ENCODE results near the gene KCNH3.

KCNH3 gene

DNA sequence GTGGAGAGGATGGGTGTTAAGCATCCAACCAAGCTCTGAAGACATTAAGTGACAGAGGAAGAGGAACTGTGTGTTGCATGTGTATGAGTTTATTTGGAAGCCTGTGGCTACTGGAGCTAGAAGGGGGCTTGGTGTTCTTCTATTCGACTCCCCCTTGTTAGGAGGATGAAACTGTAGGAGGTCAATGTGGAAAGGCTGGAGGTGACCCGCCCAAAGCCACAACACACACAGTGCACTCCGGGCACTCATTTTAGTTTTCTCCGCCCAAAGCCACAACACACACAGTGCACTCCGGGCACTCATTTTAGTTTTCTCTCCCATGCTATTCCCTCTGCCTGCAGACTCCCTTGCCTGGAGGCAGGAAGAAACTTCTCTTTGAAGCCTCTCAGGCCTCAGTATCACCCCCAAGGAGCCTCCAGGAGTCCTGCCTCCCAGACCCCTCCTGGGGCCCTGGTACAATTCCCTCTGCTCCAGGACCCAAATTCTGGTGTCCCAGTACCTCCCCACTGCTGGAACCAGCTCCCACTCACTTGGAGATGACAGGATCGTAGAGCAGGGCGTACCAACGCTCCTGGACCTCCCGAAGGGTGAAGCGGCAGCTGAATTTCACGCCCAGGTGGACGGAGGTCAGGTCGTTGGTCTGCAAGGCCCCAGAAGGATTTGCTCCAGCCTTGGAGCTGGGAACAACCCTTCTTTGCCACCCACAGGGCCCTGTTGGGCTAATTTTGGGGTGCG is 25.3 kb downstream of the KCNH3 start:
- DNase-seq: no peak

DNA sequence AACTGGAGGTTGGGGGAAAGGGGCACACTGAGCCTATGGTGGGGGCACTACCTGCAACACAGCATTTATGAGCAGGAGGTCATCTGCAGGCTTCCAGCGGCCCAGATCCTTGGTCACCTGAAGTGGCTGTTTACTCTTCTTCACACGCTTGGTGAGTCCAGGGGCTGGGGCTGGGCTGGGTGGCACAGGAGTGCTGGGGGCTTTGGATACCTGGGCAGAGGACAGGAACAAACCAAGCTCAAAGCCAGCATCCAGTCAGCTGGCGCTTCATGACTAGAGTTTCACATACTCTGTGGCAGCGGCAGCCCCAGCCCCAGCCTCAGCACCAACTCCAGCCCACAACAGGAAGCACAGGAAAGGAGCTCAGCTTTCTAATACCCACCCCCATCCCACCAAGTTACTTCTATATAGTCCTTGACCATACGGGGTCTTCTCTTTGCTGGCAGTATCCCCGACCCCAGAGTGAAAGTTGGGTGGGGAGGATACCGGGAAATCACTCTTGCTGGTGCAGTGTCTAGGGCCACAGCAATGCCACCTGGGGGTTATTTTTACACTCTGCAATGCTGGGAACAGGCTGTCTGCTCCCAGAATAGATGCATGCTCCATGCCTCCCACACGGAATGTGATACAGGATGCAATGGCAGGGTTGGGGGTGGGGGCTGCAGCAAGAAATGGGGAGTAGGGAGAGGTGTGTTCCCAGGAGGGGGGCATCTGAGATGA is 26.0 kb downstream of the KCNH3 start:
- DNase-seq: no peak

- DNase-seq: no peak
These were observed 26.8 kb downstream of the KCNH3 start for GRCh38 chr12:49565406-49566265.

DNA sequence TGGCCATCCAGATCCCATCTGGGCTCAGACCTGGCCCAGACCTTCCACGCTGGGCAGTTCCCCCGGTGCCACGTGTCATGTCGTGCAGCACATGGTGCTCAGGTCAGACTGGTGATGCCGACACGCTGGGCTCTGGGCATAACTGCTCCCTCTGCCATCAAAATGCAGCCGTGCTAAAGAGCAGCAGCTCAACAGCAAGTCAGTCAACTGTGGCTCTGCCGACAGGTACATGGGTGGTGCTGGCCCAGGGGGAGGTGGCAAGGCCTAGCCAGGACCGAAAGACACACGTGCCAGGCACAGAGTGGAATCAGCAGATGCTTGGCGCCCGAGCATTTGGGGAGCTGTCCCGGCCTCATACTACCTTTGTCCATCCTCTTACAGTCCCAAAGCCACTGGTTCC is 27.5 kb downstream of the KCNH3 start:
- no peak for DNase-seq

DNA sequence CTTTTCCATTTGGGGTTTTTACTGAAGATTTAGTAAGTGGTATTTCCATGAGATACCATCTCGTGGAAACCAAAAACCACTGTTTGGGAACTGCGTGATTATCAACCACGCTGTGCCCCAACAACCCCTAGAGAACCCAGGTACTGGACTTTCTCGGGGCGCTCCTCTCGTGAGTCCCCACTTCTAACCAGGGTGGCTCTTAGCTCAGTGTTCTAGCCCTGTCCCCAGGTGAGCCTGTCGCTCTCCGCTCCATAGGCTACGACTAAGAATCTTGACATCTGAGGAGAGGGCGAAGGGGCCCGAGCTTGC is 28.4 kb downstream of the KCNH3 start:
- DNase-seq: no peak

GRCh38 chr12:49567611-49568441 is 29.0 kb downstream of the KCNH3 start, which contains the start of gene MCRS1:
MCRS1 (minus strand) TSS chr12:49568142; CDS start chr12:49566731, 1,411 bp downstream.
- DNase-seq: peak; percentile 97

DNA sequence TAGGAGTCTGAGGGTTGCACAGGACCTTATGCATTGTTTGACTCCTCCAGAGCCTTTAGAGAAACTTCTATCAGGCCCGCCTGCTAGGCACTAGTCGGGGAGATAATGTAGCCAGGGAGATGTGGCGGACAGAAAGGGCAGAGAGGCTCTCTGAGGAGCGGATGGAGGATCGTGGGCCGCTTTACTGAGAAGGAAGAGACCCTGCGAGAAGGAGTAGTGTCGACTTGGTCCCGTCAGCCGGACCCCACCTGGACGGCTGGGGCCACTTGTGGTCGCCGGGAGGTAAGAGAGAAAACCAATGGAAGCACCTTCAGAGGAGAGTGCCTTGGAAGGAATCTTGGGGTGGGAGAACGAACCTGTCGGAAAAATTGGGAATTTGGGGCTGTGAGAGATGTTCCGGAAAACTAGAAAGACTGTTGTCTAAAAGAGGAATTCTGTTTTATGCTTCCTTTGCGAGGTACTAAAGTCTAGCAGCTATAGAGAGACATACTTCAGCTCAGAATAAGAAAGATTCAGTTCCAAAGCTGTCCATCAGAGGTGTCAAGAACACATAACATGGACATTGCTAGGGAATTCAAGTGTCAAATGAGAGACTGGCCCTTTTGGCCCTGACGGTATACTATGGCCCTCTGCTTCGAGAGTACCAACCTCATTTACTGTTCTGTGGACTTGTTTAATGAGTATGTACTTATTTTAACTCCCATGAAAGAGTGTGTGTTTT is 29.8 kb downstream of the KCNH3 start:
- peak; percentile 44 for DNase-seq

DNA sequence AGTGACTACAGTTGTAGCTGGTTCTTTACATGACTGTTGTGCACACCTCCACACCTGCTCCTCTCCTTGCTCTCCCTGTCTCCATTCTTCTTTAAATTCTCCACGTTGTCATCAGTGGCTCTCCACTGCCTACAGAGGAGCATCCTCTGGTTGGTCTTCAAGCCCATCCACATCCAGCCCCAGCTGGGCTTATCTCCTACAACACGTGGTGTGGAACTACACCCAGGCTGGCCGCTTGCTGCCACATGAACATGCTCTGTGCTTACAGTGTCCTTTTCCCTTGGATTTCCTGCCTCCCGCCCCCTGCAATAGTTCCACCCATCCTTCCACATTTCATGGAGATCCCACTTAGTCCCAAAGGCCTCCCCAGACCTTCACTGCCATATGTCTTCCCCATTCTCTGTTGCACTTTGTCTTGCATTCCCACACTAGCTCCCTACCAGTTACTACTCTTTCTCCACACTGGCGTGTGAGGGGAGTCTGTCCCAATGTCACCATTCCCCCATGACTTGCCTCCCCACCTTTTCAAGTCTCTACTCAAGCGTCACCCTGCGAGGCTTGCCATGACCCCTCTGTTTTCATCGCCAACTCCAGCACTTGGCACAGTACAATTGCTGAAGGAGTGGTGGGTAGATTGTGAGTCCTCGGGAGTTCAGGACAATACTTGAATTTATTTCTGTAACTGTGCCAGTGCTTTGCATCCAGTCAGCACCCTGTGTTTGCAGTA is 38.9 kb downstream of the KCNH3 start:
- peak; percentile 30 for DNase-seq

DNA sequence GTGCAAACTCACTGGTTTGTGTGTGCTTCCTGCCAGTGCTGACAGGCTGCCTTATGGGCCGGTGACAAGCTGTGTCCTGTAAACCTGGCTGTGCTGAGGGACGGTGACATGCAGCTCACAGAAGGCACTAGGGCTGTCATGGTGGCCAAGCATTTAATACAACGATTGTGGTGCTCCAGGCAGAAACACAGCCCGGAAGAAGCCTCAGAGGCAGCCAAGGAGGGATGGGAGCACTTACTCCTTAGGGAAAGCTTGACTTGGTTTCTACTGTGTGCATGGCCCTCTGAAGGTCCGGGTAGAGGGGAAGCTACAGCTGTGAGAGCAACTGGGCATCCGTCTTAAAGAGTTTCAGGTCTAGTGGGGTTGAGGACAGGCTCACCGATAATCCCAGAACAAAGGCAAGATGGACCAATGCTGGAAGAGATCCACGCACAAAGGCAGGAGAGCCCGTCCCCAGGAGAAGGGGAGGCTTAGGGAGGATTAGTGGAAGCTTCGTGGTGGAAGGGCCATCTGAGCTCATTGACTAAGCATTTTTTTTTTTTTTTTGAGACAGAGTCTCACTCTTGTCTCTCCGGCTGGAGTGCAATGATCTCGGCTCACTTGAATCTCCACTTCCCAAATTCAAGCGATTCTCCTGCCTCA is 39.8 kb downstream of the KCNH3 start:
- DNase-seq: peak; percentile 98

DNA sequence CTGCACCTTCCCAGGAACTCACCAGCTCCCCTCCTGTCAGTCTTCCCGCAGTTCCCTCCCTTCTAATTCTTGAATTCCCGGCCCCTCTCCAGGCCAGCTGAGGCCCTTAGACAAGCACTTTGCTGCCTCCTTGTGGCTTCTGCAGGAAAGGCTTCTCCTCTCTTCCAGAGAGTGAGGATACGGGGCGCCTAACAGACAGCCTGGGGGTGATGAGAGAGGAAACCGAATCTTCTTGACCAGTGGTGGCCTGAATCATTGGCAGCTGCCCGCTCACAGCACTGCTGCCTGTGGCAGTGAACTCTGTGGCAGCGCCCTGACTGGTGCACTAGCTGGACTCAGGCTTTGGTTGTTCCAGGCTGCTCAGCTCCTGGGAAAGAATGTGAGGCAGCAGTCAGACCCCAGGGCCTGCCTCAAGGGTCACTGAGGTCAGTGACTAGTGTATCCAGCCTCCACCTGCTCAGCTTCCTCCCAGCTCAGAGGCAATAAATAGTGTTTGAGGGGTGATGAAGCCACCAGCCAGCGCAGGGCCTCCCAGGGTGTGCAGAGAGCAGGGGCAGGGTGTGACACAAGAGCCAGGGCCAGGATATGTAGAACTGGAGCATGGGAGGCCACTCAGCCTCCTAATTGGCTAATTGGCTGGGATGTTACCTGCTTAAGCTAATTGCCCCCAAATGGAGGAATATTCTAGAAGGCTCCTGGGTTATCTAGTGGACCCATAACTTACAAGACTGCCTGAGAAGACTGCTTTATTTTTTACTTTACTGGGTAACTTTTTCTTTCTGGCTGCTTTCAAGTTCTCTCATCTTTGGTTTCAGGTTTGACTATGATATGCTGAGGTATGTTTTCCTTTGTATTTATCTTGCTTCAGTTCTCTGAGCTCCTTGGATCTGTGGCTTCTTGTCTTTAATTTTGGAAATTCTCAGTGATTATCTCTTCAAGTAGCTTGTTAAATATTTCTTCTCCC is 42.0 kb downstream of the KCNH3 start:
- peak; percentile 96 for DNase-seq

DNA sequence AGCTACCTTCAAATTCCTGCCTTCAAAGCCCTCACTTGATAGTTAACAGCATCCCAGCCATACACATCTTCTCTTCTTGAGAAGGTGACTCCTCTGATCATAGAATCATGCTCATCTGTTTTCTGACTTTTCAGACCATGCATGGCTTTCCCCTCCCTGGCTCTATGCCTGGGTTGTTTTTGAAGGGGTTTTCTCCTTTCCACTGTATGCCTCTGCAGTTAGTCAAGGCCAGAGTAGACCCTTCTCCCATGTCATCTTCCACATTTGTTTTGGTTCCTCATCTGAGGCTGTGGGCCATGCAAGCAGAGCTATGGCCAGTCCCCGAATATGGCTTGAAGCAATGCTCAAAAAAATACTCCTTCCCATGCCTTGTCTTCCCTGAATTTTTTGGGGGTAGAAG is 43.4 kb downstream of the KCNH3 start:
- DNase-seq: no peak

DNA sequence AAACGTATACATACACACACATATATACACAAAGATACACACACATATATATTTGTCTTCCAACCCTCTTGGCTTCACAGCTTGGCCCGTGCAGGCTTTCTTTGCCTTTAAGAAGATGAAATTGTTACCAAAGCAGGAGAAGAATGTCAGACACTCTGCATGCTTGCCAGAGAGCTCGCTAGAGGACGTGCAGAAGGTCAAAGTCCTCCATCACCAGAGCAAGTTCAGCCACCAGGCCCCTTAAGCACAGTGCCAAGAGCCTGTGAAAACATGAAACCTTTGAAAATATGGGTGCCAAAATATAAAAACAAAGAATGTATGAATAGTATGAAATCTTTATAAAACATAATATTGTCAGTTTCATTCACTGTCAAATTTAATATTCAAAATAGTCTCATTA is 44.0 kb downstream of the KCNH3 start:
- no peak for DNase-seq

GRCh38 chr12:49583366-49584094 is 44.7 kb downstream of the KCNH3 start:
- peak; percentile 77 for DNase-seq

DNA sequence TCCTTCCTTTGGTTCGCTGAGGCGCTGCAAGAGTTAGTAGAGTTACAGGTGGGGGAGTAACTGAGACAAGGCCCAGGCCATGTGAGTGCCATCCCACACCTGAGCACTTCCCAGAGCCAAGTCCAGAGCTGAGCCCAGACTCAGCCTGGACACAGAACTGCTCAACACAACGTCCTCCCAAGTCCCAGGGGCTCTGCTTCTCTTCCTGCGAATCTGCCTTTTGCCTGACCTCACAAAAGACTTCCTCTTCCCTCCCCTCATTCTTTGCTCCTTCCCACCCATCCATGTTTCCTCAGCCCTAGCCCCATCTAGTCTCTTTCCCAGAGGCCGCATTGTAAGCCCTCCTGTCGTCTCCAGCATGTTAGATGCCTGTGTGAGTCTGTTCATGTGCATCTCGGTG is 45.8 kb downstream of the KCNH3 start:
- no peak for DNase-seq

DNA sequence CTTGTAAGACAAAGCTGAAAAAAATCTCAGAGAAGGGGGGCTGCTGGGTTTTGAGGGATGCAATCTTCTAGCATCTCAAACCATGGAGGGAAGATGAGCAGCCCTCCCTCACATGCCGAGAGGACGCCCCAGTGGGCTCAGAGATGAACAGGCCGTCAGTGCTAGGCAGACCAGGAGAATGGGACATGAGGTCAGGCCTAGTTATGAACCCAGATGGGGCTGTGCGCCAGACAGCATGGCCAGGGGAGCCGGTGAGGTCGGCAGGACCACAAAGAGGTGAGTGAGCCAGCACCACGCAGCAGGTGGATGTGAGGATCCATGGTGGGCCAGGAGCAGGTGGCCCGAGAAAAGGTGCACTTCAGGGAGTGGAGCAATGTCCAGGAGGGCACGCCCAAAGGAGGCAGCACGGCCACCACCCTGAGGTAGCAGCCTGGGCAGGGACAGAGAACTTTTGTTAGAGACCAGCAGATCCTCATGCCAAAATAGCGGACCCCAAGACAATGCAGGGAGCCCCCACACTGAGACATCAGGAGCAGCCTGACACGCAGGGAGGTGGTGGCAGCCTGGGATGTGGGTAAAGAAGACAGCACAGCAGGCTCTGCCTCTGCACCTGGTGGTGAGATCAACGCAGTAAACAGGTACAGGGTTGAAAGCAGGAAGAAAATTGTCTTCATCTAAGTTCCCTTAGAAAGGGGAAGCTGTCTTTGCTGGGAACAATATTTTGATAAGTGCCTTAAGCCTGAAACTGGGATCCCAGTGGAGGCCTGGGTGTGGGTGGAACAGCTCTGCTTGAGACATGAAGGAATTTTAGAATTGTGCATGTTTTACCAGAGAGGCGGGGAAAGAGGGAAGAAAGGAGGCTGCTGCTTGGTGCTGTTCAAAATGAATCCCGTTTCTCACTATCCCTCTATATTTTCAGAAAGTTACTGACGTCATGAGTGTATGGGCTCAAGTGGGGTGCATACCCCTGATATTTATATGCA is 46.9 kb downstream of the KCNH3 start:
- no peak for DNase-seq

DNA sequence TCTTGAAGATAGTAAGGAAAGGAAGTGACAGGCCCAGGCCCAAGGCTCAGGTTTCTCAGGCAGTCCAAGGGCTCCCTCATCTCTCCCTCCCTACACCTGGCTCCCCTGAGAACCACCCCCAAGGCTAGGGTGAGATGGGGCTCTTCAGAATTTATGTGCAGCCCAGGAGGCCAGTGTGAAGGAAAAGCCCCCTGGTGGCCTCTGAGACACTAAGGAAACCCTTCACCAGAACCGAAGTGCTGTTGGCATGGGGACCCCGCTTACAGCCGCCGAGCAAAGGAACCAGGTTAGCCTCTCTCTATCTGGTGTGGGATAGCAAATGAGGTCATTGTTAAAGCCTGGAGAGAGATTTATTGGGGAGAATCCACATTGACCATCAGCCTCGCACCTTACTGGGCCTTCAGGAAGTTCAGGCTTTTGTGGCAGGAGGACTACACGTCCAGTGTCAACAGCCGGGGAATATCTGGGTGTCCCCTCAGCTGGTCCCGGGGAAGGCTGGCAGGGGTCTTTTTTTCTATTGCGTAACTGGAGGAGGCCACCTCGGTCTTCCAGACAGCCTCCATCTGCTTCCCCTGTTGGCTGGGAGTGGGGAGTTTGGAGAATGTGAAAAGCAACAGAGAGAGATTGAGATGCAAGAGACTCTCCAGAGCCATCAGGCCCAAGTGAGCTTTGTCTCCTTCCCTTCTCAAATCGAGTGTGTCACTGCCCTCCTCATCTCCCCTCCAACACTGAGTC is 48.5 kb downstream of the KCNH3 start:
- DNase-seq: no peak

DNA sequence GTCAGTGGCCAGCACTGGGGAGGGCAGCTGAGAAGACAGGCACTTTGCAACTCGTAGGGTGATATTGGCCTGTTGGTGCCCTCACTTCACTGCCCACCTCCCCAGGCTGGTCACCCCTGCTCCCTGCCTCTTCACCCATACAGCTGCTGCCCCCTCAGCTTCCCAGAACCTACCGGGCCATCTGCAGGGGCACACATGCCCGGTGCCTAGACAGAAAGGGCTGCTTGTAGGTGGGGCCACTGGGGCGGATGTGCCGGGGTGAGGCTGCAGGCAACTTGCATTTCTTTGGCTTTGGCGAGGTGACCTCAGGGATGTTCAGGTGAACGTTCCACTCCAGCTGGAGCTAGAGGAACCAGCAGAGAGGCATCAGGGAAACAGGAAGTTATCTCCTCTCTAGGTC is 49.5 kb downstream of the KCNH3 start:
- DNase-seq: no peak
